ENCODE data around the gene ST6GALNAC5. TPM values are rescaled to one million over a fixed set of nuclear protein-coding genes. Genes with fewer than 3 reads are reported as not detected.

Gene ST6GALNAC5
- polyA plus RNA-seq, 3 donors = not detected

- Histone ChIP-seq H2AFZ (ENCODE audit: insufficient read depth, low read depth, low read length, poor library complexity, severe bottlenecking) (no peak overlapping the region), H3K4me2 (replicated peaks; ENCODE audit: extremely low read depth, low read length, poor library complexity, severe bottlenecking) (no peak overlapping the region), H3K4me3 (replicated peaks in 1 of 3; ENCODE audit: low read depth in 2 of 3, low read length in 3 of 3) (no peak overlapping the region), H3K36me3 (replicated peaks in 1 of 2; ENCODE audit: control insufficient read depth in 1 of 2, insufficient read depth in 2 of 2, low read length in 2 of 2) (no peaks in the 10 kb centered on the region), H3K9ac (ENCODE audit: insufficient read depth, low read length, poor library complexity, severe bottlenecking) (no peak overlapping the region), H3K27me3 (ENCODE audit: control insufficient read depth in 2 of 2, insufficient read depth in 2 of 2, low read length in 2 of 2) (no peaks in the 10 kb centered on the region), H3K4me1 (ENCODE audit: control insufficient read depth in 1 of 2, insufficient read depth in 2 of 2, low read length in 2 of 2) (no peaks in the 10 kb centered on the region), H3K27ac (ENCODE audit: low read depth in 1 of 2, low read length in 2 of 2) (no peak overlapping the region), H3K79me2 (ENCODE audit: insufficient read depth, low read length) (no peaks in the 10 kb centered on the region), H3K9me3 (replicated peaks in 1 of 2; ENCODE audit: control insufficient read depth in 1 of 2, insufficient read depth in 1 of 2, low read length in 2 of 2) (peaks cover 0 to 3% of the 10 kb centered on the region in 2 donors), H4K20me1 (ENCODE audit: insufficient read depth, low read length) (no peaks in the 10 kb centered on the region)
- Mint-ChIP-seq H3K27me3 (ENCODE audit: low read depth in 3 of 3) (peaks cover 4 to 8% (median 6%) of the 10 kb centered on the region in 3 donors), H3K4me1 (no peaks in the 10 kb centered on the region), H3K4me3 (no peak overlapping the region), H3K36me3 (no peaks in the 10 kb centered on the region), H3K9me3 (peaks cover 0 to 6% (median 0%) of the 10 kb centered on the region in 7 donors), H3K27ac (no peak overlapping the region)
- no peak for TF ChIP-seq CTCF (IDR thresholded peaks at IDR 0.05)
- no peak for DNase-seq
- WGBS (ENCODE audit: insufficient coverage) = 91% methylated on average over 1 of the region's 1 CpG
- intact Hi-C loops (cut with micrococcal nuclease) = no loop called here
Observed at GRCh38 chr1:77027847-77028246, 160.6 kb downstream of the ST6GALNAC5 start.

- H3K9ac ChIP-seq (ENCODE audit: insufficient read depth, low read length, poor library complexity, severe bottlenecking) = no peak overlapping the region
- H2AFZ ChIP-seq (ENCODE audit: insufficient read depth, low read depth, low read length, poor library complexity, severe bottlenecking) = no peak overlapping the region
- no peak overlapping the region for H3K4me3 ChIP-seq (replicated peaks in 1 of 3; ENCODE audit: low read depth in 2 of 3, low read length in 3 of 3)
- DNase-seq = no peak
- no peaks in the 10 kb centered on the region for H3K36me3 Mint-ChIP-seq
- H3K36me3 ChIP-seq (replicated peaks in 1 of 2; ENCODE audit: control insufficient read depth in 1 of 2, insufficient read depth in 2 of 2, low read length in 2 of 2) = no peaks in the 10 kb centered on the region
- H3K27me3 ChIP-seq (ENCODE audit: control insufficient read depth in 2 of 2, insufficient read depth in 2 of 2, low read length in 2 of 2) = no peaks in the 10 kb centered on the region
- no peaks in the 10 kb centered on the region for H3K4me1 Mint-ChIP-seq
- H3K4me1 ChIP-seq (ENCODE audit: control insufficient read depth in 1 of 2, insufficient read depth in 2 of 2, low read length in 2 of 2) = no peaks in the 10 kb centered on the region
- peaks cover 0 to 4% (median 0%) of the 10 kb centered on the region in 7 donors for H3K9me3 Mint-ChIP-seq
- TF ChIP-seq CTCF (IDR thresholded peaks at IDR 0.05) = no peak
- no peak overlapping the region for H3K4me2 ChIP-seq (replicated peaks; ENCODE audit: extremely low read depth, low read length, poor library complexity, severe bottlenecking)
- H3K27ac Mint-ChIP-seq = no peak overlapping the region
- H3K79me2 ChIP-seq (ENCODE audit: insufficient read depth, low read length) = no peaks in the 10 kb centered on the region
- no peaks in the 10 kb centered on the region for H4K20me1 ChIP-seq (ENCODE audit: insufficient read depth, low read length)
- intact Hi-C loops (cut with micrococcal nuclease) = no loop called here
- no peak overlapping the region for H3K27ac ChIP-seq (ENCODE audit: low read depth in 1 of 2, low read length in 2 of 2)
- H3K9me3 ChIP-seq (replicated peaks in 1 of 2; ENCODE audit: control insufficient read depth in 1 of 2, insufficient read depth in 1 of 2, low read length in 2 of 2) = no peaks in the 10 kb centered on the region
- H3K27me3 Mint-ChIP-seq (ENCODE audit: low read depth in 3 of 3) = peaks cover 4 to 6% (median 4%) of the 10 kb centered on the region in 3 donors
- WGBS (ENCODE audit: insufficient coverage) = 93% methylated on average over 3 of the region's 5 CpGs
- no peak overlapping the region for H3K4me3 Mint-ChIP-seq
Observed at GRCh38 chr1:77030401-77031105, 163.3 kb downstream of the ST6GALNAC5 start.
